AG08395 (cell line): ENCODE measurements around the gene OR10P1.
"Not testable (repeated sequence)": the region's sequence is repeated elsewhere in the genome, so short reads cannot be mapped to it uniquely, and the experiment has no call there.

ENCODE experiments used
- DNase-seq: peaks from one replicate; pipeline ENCODE4 v3.0.0; 2012; ENCODE audit warnings: mixed read lengths, low spot score

Gene OR10P1

DNA sequence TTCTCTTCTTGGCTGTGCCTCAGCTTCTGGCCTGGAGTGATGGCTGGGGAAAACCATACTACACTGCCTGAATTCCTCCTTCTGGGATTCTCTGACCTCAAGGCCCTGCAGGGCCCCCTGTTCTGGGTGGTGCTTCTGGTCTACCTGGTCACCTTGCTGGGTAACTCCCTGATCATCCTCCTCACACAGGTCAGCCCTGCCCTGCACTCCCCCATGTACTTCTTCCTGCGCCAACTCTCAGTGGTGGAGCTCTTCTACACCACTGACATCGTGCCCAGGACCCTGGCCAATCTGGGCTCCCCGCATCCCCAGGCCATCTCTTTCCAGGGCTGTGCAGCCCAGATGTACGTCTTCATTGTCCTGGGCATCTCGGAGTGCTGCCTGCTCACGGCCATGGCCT lies at the start of gene OR10P1:
OR10P1 (plus strand) TSS at position 40 of the 400 bp plus-strand sequence; CDS start at position 40, 0 bp downstream.
- no peak for DNase-seq

DNA sequence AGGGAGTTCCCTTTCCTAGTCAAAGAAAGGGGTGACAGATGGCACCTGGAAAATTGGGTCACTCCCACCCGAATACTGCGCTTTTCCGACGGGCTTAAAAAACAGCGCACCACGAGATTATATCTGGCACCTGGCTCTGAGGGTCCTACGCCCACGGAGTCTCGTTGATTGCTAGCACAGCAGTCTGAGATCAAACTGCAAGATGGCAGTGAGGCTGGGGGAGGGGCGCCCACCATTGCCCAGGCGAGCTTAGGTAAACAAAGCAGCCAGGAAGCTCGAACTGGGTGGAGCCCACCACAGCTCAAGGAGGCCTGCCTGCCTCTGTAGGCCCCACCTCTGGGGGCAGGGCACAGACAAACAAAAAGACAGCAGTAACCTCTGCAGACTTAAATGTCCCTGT lies 46.5 kb upstream of the OR10P1 start:
- not testable (repeated sequence) for DNase-seq

DNA sequence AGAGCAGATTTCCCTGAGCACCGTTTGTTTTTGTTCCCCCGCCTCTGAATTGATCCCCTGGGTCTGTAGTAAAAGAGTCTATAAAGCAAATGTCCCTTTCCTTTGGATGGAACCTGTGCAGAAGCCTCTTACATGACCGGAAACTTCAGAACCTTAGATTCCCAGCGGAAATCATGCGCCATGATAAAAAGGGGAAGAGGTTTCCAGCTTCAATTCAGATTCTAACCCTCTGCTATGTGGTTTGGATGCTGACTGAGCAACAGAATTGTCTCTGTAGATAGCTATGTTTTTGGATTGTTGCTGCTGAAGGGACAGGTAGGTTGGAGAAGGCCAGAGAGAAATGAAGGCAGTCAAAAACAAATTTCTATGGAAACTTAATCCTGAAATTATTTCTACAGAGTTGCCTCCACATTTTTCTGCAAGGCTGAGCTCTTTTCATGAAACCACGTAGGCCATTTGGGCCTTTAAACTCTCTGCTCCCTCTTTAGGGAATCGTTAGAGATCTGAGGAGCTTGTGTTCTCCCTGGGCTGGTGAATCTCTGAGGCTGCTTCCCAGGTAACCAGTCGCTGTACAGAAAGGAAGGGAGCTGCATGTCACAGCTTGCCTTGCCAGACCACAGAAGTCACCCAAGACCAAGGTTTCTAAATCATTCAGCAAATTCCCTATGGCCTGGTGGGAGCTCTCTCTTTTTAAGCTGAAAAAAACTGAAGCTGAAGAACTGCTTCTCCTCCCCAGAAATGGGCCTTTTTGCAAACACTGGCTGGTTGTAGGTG lies 28.7 kb upstream of the OR10P1 start:
- no peak for DNase-seq

DNA sequence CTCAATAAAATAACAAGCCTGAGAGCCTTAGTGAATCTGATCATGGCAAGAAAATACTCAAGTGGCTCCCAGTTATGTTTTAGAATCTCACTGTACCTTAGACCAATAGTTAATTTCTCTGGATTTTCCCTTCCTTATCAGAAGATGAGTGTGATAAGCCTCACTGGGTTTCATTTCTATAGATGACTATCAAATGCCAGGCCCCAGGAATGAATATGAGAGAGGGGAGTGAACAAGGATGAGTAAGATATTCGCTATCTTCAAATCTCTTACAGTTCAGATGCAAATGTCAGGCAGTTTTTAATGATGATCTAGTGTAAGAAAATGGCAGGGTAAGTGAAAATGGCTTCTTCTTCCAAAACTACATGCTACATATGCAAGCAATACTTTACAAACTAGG lies 26.1 kb upstream of the OR10P1 start:
- DNase-seq, result no peak

GRCh38 chr12:55612646-55613045 lies 24.0 kb upstream of the OR10P1 start:
- DNase-seq, result no peak

GRCh38 chr12:55614764-55615163 lies 21.9 kb upstream of the OR10P1 start:
- DNase-seq, result no peak

DNA sequence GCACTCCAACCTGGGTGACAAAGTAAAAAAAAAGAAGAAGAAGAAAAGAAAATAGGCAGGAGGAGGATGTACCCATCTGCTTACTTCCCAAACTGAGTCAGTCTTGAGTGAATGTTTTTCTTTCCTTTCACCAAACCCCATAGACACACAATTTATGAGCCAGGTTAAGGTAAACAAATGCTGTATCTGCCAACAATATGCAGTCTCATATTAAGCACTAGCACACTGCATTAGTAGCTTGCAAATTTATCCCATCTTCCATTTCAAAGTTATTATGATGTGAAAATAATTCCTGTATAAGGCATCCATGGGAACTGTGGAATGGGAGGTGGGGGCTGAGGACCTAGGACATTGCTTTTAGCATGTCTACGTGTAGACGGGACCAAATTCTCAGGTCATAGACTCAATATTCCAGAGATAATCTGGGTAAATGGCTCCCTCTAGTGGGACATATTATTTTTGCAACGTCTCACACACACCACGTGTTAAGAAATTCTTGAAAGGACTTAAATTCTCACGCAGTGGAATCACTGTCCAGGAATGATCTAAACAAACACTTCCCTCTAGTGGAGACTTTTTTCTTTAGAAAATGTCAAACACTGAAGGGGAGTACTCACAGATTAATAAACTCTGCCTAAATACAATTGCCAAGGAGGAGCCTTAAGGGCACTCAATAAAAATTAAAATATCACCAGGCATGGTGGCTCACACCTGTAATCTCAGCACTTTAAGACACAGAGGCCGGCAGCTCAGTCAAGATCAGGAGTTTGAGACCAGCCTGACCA lies 17.1 kb upstream of the OR10P1 start:
- peak; percentile 88 for DNase-seq

DNA sequence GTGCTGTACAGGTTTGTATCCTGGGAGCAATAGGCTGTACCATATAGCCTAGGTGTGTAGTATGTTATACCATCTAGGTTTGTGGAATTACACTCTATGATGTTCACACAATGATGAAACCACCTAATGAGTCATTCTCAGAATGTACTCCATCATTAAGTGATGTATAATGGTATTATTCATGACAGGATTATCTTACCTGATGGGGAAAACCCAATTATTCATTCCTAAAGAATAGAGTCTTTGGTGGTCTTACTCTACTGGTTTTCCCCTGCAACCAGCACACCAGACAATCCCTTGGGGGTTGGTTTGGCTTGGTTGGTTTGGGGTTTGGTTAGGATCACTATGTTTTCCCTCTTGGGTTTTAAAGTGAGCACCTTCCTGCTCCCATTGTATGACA lies 12.6 kb upstream of the OR10P1 start:
- DNase-seq, result no peak

- no peak for DNase-seq
Observed at GRCh38 chr12:55626154-55626553, 10.5 kb upstream of the OR10P1 start.

DNA sequence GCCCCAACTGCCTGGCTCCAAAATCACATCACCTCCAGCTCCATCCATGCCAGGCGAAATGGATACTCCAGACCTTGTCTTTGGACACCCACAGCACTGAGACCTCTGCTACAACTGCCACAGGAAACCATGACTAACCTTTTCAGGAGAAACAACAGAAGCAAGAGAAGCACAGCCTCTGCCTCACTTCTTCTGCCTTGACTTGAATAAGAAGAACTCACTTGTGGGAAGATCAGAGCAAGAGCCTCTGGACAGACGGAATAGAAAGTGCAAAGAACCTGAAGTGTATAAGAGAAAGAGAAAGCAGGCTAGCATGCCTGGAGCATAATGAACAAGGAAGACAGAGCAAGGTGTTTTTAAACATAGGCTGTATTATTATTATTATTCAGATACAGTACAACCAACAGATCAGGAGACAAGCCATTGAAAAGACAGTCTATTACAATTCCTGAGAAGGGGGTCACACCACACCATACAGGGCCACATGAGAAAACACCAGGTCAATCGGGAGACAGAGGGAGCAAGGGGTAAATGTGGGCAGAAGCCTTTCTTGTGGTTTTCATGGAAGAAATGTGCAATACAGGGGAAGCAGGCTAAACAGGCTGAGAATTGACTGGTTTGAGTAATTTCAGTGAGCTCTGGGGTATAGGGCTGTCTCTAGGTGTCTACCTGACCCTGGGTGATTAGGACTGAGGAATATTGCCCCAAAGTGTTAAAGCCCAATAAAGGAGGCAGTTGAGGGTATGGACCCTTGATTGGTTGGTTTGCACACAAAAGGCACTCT lies 7.4 kb upstream of the OR10P1 start:
- no peak for DNase-seq

GRCh38 chr12:55631056-55631455 lies 5.6 kb upstream of the OR10P1 start:
- DNase-seq, result no peak

GRCh38 chr12:55631733-55632132 lies 5.0 kb upstream of the OR10P1 start:
- no peak for DNase-seq

- DNase-seq, result no peak
Observed at GRCh38 chr12:55633151-55633550, 3.5 kb upstream of the OR10P1 start.

GRCh38 chr12:55636116-55636655 lies 506 bp upstream of the OR10P1 start:
- DNase-seq, result no peak

GRCh38 chr12:55637467-55637866 lies 775 bp downstream of the OR10P1 start:
- DNase-seq, result no peak

DNA sequence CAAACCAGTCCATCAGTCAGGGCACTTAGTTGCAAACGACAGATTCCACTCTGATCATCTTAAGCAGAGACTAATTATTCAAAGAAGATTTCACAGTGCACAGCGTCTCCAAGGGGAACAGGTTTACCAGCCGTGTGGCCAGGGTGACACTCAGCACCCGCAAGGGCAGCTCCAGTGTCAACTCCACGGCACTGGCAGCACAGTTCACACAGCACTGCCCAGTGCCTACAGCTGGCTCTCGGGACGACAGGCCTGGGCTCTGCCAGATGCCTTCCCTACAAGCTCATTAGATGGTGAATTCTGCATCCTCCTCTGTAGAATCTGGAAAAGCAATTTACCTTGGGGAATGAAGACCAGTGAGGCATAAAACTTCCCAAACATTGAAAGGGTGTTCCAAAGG lies 4.9 kb downstream of the OR10P1 start:
- no peak for DNase-seq

DNA sequence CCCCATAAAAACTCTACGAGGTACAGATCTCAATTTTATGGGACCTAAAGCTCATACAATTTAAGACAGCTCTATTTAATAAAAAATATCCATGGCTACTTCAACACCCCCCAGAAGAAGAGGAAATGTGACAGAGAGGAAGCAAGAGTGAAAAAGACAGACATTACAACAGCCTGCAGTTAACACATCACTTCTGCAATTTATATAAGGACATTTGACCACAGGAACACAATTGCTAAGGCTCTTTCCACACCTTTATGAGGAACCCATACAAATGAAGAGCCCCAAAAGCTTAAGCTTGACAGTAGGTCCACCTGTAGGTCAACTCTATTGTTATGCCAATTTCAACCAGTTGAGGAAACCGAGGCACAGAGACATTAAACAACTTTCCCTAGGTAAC lies 5.6 kb downstream of the OR10P1 start:
- DNase-seq, result no peak

- DNase-seq, result no peak
Observed at GRCh38 chr12:55642669-55643068, 6.0 kb downstream of the OR10P1 start.

- no peak for DNase-seq
Observed at GRCh38 chr12:55644591-55644990, 7.9 kb downstream of the OR10P1 start.

DNA sequence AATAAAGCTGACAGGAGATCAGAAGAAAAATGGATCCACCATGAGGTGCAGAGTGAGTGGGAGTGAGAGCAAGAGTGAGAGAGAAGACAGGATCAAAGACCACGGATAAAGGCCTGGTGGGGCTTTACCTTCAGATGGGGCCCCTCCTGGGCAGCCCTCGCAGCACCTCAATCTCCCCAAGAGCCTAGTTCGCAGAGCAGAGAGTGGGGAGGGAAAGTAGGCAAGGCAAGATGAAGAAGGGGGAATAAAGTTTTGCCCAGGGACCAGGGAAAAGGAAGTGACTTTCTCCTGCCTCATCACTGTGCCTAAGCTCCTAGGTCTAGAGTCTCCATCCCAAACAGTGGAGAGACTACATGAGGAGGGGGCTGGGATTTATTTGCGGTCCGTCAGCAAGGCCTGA lies 10.3 kb downstream of the OR10P1 start:
- DNase-seq, result no peak

DNA sequence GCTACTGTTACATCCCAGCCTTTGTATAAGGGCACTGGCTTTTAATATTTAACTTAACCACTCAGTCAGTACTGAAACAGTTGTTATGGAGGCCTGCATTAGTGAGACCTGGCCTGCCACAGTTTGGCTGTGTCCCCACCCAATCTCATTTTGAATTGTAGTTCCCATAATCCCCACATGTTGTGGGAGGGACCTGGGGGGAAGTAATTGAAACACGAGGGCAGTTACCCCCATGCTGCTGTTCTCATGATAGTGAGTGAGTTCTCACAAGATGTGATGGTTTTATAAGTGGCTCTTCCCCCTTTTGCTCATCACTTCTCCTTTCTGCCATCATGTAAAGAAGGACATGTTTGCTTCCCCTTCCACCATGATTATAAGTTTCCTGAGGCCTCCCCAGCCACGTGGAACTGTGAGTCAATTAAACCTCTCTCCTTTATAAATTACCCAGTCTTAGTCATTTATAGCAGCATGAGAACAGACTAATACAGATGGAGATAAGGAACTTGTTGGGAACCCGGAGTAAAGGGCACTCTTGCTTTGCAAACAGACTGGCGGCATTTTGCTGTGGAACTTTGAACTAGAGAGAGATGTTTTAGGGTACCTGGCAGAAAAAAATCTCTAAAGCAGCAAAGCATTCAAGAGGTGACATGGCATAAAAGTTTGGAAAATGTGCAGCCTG lies 14.1 kb downstream of the OR10P1 start:
- DNase-seq, result not testable (repeated sequence)

GRCh38 chr12:55651299-55651683 lies 14.6 kb downstream of the OR10P1 start:
- DNase-seq, result no peak
